GM23338 (cell line): ENCODE results near the gene RLN2.

Experiments
- CREB1 ChIP-seq: fragments of 250-450 bp; sonication (Bioruptor Pico); IDR thresholded peaks from 2 replicates; pipeline ENCODE4 v1.5.0; 2020; ENCODE audit warnings: low read depth, mild to moderate bottlenecking, moderate library complexity
- EZH2 ChIP-seq: fragments of 200-600 bp; sonication (generic); IDR thresholded peaks from one replicate; pipeline ENCODE4 v1.8.0; 2017; ENCODE audit warnings: antibody characterized with exemption, mild to moderate bottlenecking, low read depth; ENCODE audit not compliant: unreplicated experiment
- JUNB ChIP-seq: IDR thresholded peaks from one replicate; pipeline ENCODE4 v1.6.1; 2016; ENCODE audit warnings: antibody characterized with exemption; ENCODE audit not compliant: unreplicated experiment
- POLR2AphosphoS5 ChIP-seq: IDR thresholded peaks from 2 replicates; pipeline ENCODE4 v1.6.1; 2016; ENCODE audit warnings: antibody characterized with exemption, low read depth
- ZNF114 ChIP-seq: fragments of 250-450 bp; sonication (Bioruptor Pico); IDR thresholded peaks from 2 replicates; pipeline ENCODE4 v1.5.0; 2020; ENCODE audit warnings: mild to moderate bottlenecking, moderate library complexity
- TF ChIP-seq, protein P1 (sequence below), 2 experiments: fragments of 200-600 bp in 1 of 2; sonication (generic) in 1 of 2; conservative IDR thresholded peaks; 2 replicates each; pipeline versions ENCODE4 v1.5.1 to v1.6.1; 2016 to 2017; ENCODE audit warnings: antibody characterized with exemption in 2 of 2, low read depth in 2 of 2, mild to moderate bottlenecking in 2 of 2, moderate library complexity in 1 of 2
- TF ChIP-seq, protein P2 (sequence below): IDR thresholded peaks from one replicate; pipeline ENCODE4 v1.6.1; 2018; ENCODE audit warnings: antibody characterized with exemption; ENCODE audit not compliant: unreplicated experiment
- TF ChIP-seq, protein P3 (sequence below): fragments of 250-450 bp; sonication (Bioruptor Pico); IDR thresholded peaks from 2 replicates; pipeline ENCODE4 v1.5.0; 2020; ENCODE audit warnings: mild to moderate bottlenecking, moderate library complexity

DNA sequence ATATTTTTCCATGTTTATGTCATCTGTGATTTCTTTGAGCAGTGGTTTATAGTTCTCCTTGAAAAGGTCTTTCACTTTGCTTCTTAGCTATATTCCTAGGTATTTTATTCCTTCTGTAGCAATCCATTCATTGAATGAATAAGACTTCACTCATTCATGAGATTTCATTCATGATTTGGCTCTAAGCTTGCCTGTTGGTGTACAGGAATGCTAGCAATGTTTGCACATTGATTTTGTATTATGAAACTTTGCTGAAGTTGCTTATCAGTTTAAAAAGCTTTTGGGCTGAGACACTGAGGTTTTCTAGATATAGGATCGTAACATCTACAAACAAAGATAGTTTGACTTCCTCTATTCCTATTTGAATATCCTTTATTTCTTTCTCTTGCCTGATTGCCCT, 15.9 kb downstream of the RLN2 start:
- TF ChIP-seq, protein P1, sequence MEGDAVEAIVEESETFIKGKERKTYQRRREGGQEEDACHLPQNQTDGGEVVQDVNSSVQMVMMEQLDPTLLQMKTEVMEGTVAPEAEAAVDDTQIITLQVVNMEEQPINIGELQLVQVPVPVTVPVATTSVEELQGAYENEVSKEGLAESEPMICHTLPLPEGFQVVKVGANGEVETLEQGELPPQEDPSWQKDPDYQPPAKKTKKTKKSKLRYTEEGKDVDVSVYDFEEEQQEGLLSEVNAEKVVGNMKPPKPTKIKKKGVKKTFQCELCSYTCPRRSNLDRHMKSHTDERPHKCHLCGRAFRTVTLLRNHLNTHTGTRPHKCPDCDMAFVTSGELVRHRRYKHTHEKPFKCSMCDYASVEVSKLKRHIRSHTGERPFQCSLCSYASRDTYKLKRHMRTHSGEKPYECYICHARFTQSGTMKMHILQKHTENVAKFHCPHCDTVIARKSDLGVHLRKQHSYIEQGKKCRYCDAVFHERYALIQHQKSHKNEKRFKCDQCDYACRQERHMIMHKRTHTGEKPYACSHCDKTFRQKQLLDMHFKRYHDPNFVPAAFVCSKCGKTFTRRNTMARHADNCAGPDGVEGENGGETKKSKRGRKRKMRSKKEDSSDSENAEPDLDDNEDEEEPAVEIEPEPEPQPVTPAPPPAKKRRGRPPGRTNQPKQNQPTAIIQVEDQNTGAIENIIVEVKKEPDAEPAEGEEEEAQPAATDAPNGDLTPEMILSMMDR (conservative IDR thresholded peaks at IDR 0.05; ENCODE audit: low read depth in 2 of 2): no peak
- TF ChIP-seq, protein P2, sequence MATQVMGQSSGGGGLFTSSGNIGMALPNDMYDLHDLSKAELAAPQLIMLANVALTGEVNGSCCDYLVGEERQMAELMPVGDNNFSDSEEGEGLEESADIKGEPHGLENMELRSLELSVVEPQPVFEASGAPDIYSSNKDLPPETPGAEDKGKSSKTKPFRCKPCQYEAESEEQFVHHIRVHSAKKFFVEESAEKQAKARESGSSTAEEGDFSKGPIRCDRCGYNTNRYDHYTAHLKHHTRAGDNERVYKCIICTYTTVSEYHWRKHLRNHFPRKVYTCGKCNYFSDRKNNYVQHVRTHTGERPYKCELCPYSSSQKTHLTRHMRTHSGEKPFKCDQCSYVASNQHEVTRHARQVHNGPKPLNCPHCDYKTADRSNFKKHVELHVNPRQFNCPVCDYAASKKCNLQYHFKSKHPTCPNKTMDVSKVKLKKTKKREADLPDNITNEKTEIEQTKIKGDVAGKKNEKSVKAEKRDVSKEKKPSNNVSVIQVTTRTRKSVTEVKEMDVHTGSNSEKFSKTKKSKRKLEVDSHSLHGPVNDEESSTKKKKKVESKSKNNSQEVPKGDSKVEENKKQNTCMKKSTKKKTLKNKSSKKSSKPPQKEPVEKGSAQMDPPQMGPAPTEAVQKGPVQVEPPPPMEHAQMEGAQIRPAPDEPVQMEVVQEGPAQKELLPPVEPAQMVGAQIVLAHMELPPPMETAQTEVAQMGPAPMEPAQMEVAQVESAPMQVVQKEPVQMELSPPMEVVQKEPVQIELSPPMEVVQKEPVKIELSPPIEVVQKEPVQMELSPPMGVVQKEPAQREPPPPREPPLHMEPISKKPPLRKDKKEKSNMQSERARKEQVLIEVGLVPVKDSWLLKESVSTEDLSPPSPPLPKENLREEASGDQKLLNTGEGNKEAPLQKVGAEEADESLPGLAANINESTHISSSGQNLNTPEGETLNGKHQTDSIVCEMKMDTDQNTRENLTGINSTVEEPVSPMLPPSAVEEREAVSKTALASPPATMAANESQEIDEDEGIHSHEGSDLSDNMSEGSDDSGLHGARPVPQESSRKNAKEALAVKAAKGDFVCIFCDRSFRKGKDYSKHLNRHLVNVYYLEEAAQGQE: no peak
- TF ChIP-seq POLR2AphosphoS5 (no peak), JUNB (no peak), EZH2 (no peak), CREB1 (CRISPR knock-in tag) (no peak), ZNF114 (CRISPR knock-in tag) (no peak)
- TF ChIP-seq, protein P3, sequence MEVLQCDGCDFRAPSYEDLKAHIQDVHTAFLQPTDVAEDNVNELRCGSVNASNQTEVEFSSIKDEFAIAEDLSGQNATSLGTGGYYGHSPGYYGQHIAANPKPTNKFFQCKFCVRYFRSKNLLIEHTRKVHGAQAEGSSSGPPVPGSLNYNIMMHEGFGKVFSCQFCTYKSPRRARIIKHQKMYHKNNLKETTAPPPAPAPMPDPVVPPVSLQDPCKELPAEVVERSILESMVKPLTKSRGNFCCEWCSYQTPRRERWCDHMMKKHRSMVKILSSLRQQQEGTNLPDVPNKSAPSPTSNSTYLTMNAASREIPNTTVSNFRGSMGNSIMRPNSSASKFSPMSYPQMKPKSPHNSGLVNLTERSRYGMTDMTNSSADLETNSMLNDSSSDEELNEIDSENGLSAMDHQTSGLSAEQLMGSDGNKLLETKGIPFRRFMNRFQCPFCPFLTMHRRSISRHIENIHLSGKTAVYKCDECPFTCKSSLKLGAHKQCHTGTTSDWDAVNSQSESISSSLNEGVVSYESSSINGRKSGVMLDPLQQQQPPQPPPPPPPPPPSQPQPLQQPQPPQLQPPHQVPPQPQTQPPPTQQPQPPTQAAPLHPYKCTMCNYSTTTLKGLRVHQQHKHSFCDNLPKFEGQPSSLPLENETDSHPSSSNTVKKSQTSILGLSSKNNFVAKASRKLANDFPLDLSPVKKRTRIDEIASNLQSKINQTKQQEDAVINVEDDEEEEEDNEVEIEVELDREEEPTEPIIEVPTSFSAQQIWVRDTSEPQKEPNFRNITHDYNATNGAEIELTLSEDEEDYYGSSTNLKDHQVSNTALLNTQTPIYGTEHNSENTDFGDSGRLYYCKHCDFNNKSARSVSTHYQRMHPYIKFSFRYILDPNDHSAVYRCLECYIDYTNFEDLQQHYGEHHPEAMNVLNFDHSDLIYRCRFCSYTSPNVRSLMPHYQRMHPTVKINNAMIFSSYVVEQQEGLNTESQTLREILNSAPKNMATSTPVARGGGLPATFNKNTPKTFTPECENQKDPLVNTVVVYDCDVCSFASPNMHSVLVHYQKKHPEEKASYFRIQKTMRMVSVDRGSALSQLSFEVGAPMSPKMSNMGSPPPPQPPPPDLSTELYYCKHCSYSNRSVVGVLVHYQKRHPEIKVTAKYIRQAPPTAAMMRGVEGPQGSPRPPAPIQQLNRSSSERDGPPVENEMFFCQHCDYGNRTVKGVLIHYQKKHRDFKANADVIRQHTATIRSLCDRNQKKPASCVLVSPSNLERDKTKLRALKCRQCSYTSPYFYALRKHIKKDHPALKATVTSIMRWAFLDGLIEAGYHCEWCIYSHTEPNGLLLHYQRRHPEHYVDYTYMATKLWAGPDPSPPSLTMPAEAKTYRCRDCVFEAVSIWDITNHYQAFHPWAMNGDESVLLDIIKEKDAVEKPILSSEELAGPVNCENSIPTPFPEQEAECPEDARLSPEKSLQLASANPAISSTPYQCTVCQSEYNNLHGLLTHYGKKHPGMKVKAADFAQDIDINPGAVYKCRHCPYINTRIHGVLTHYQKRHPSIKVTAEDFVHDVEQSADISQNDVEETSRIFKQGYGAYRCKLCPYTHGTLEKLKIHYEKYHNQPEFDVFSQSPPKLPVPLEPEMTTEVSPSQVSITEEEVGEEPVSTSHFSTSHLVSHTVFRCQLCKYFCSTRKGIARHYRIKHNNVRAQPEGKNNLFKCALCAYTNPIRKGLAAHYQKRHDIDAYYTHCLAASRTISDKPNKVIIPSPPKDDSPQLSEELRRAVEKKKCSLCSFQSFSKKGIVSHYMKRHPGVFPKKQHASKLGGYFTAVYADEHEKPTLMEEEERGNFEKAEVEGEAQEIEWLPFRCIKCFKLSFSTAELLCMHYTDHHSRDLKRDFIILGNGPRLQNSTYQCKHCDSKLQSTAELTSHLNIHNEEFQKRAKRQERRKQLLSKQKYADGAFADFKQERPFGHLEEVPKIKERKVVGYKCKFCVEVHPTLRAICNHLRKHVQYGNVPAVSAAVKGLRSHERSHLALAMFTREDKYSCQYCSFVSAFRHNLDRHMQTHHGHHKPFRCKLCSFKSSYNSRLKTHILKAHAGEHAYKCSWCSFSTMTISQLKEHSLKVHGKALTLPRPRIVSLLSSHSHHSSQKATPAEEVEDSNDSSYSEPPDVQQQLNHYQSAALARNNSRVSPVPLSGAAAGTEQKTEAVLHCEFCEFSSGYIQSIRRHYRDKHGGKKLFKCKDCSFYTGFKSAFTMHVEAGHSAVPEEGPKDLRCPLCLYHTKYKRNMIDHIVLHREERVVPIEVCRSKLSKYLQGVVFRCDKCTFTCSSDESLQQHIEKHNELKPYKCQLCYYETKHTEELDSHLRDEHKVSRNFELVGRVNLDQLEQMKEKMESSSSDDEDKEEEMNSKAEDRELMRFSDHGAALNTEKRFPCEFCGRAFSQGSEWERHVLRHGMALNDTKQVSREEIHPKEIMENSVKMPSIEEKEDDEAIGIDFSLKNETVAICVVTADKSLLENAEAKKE (CRISPR knock-in tag): no peak
